GM10266 (cell line): Measurements from ENCODE around the gene TMEM214.
A peak's percentile ranks its signal among the peaks of the same experiment; 100 is the strongest.
"Not testable (repeated sequence)": the region's sequence is repeated elsewhere in the genome, so short reads cannot be mapped to it uniquely, and the experiment has no call there.

Experiments
- DNase-seq: peaks from one replicate; pipeline ENCODE4 v3.0.0; 2012; ENCODE audit errors: extremely low spot score
- TF ChIP-seq, protein P1 (sequence below): IDR thresholded peaks from 2 replicates; pipeline ENCODE4 v1.5.1; 2012; ENCODE audit warnings: mild to moderate bottlenecking, low read depth; ENCODE audit not compliant: control insufficient read depth, insufficient read depth; ENCODE audit errors: missing control alignments

The TMEM214 gene

GRCh38 chr2:27073782-27074181 lies 41.0 kb downstream of the TMEM214 start:
- DNase-seq, result no peak
- TF ChIP-seq, protein P1, sequence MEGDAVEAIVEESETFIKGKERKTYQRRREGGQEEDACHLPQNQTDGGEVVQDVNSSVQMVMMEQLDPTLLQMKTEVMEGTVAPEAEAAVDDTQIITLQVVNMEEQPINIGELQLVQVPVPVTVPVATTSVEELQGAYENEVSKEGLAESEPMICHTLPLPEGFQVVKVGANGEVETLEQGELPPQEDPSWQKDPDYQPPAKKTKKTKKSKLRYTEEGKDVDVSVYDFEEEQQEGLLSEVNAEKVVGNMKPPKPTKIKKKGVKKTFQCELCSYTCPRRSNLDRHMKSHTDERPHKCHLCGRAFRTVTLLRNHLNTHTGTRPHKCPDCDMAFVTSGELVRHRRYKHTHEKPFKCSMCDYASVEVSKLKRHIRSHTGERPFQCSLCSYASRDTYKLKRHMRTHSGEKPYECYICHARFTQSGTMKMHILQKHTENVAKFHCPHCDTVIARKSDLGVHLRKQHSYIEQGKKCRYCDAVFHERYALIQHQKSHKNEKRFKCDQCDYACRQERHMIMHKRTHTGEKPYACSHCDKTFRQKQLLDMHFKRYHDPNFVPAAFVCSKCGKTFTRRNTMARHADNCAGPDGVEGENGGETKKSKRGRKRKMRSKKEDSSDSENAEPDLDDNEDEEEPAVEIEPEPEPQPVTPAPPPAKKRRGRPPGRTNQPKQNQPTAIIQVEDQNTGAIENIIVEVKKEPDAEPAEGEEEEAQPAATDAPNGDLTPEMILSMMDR, result no peak

GRCh38 chr2:27074738-27075565 lies 42.2 kb downstream of the TMEM214 start:
- TF ChIP-seq, protein P1, result no peak
- DNase-seq, result peak; percentile 42

DNA sequence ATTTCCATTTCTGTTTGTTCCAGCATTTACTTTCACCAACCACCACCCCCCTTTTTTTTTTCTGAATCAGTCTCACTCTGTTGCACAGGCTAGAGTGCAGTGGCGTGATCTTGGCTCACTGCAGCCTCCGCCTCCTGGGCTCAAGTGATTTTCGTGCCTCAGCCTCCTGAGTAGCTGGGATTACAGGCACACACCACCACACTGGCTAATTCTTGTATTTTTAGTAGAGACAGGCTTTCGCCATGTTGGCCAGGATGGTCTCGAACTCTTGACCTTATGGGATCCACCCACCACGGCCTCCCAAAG lies 42.8 kb downstream of the TMEM214 start:
- DNase-seq, result not testable (repeated sequence)

DNA sequence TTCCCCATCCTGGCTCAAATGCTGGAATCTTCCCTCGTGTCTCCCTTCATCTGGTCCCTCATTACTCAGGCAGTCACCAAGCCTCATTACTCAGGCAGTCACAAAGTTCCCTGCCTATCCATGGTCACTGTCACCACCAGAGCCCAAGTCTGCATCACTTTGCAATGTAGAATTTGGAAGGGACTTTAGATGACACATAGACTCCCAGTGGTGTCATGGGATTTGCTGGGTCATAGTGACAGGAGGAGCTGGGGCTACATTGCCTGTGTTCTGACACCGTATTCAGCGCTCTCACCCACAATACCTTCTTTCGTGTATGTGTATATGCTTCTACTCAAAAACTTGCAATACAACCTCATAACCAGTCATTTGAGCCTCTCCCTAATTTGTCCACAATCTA lies 43.6 kb downstream of the TMEM214 start:
- no peak for DNase-seq
- TF ChIP-seq, protein P1, result no peak

GRCh38 chr2:27077231-27077630 lies 44.5 kb downstream of the TMEM214 start:
- TF ChIP-seq, protein P1, result no peak

GRCh38 chr2:27078267-27079194 lies 45.8 kb downstream of the TMEM214 start, which contains the start of gene EMILIN1:
EMILIN1 (plus strand) TSS chr2:27078615; CDS start chr2:27079066, 451 bp downstream.
- DNase-seq, result no peak
- TF ChIP-seq, protein P1, result no peak

More at GRCh38 chr2:27077231-27077630, 44.5 kb downstream of the TMEM214 start:
- DNase-seq, result no peak

DNA sequence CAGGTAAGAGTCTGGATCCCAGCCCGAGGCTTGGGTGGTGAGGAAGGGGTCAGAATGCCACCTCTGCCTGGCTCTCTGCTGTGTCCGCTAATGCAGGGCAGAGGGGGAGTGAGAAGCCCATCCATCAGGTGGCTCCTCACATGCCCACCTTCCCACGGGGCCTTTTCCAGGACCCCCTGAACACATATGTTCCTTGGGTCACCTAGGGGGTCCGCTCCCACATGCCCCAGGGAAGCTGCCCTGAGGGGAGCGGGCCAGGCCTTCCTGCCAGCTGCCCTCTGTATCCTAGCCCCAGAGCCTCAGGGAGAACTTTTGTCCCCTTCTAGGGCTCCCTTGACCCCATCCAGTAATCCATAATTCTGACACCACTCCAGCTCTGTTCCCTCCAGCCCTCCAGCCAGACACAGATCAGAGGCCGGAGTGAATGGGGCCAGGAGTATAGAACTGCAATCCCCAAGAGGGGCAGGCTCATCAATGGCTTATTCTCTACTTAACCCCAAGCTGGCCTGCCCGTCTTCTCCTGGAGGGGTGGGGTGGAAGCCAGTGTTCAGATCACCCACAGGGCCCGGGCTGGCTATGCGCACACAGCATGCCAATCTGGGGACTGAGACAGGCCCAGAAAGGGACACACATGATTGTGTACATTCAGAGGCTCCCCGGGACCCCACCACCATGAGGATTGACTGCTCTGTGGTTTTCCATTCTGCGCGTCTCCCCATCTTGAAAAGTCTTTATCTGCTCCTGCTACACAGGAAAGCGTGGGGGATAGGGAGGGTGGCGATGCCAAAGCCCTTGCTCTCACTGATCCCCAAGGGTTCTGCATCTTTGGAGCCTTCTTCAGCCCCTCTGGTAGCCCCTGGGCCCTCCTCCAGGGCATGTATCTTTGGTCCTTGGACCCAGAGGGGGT lies 46.7 kb downstream of the TMEM214 start:
- no peak for DNase-seq
- TF ChIP-seq, protein P1, result no peak
